Ovary (tissue), 3 donors: ENCODE results near the gene CAV1.

Source experiments
- POLR2A ChIP-seq: fragments of 450-650 bp; IDR thresholded peaks from one replicate; pipeline ENCODE4 v1.6.1; 2017; ENCODE audit warnings: antibody characterized with exemption, mild to moderate bottlenecking, moderate library complexity
- TF ChIP-seq, protein P1 (sequence below), 3 donors: fragments of 450-650 bp in 2 of 3; fragments of 200-600 bp in 1 of 3; IDR thresholded peaks; one replicate each; pipeline versions ENCODE4 v1.5.1 to v1.8.0; 2016 to 2022; ENCODE audit warnings: antibody characterized with exemption in 3 of 3, mild to moderate bottlenecking in 1 of 3
- donor health status: DM: no; HTN: no; CAD: no.

DNA sequence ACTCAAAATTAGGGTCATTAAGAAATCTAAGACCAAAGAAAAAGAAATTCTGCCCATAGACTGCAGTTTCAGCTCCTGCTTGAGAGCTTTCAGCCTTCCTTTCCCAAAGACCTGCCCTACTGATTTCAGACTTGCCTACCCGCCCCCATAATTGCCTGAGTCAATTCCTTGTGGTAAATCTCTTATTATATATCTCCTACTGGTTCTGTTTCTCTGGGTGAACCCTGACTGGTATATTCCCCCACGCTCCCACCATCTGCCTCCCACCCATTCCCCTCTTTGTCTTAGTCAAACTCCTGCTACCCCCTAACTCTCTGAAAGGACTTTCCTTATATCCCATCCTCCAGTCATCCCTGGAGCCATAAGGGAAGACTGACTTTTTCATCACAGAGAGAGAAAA is 82.5 kb downstream of the CAV1 start:
- TF ChIP-seq, protein P1, sequence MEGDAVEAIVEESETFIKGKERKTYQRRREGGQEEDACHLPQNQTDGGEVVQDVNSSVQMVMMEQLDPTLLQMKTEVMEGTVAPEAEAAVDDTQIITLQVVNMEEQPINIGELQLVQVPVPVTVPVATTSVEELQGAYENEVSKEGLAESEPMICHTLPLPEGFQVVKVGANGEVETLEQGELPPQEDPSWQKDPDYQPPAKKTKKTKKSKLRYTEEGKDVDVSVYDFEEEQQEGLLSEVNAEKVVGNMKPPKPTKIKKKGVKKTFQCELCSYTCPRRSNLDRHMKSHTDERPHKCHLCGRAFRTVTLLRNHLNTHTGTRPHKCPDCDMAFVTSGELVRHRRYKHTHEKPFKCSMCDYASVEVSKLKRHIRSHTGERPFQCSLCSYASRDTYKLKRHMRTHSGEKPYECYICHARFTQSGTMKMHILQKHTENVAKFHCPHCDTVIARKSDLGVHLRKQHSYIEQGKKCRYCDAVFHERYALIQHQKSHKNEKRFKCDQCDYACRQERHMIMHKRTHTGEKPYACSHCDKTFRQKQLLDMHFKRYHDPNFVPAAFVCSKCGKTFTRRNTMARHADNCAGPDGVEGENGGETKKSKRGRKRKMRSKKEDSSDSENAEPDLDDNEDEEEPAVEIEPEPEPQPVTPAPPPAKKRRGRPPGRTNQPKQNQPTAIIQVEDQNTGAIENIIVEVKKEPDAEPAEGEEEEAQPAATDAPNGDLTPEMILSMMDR (IDR thresholded peaks at IDR 0.05), result no peak
- TF ChIP-seq POLR2A, result no peak
